ENCODE results near the gene TRPM3.

TRPM3 gene

DNA sequence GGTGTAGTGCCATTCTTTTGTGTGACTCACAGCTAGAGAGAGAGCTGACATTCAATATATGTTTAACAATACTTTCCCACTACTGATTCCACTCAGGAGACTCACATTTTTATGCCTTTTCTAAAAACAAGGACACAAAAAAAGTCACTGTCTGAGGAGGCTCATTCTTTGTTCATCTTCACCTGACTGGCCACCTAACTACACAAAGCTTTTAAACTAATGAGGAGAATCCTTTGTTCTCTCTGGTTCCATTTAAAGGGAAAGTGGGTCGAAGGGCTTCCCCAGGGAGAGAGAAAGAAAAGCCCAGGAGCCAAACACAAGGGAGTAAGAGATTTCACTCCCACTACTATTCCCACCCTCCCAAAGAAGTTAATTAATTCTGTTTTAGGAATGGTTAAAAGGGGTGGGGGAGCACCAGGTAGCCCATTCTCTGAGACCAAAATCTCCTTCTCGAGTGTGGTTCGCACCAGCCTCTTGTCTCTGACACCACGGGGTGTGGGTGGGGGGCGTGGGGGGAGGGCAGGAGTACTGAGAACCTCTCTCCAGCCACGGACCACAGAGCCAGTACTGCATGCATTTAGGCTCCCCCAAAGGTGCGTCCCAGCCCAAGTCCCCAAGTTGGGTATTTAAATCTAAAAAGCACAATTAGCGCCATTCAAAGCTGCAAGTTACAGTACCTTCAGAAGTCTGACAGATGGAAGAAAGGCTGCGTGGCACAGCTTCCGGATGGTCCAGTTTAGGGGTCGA, 747 bp downstream of the TRPM3 start:
- Histone ChIP-seq H3K27me3 (replicated peaks; ENCODE audit: insufficient read depth, low read length) (no peaks in the 10 kb centered on the region), H3K4me1 (ENCODE audit: low read length) (no peaks in the 10 kb centered on the region), H3F3A (ENCODE audit: insufficient read depth, low read length) (no peaks in the 10 kb centered on the region), H2AFZ (ENCODE audit: low read length) (no peak overlapping the region), H3K9me2 (replicated peaks; ENCODE audit: insufficient read depth, low read length) (no peaks in the 10 kb centered on the region), H3K9me3 (replicated peaks; ENCODE audit: insufficient read depth, low read length) (no peaks in the 10 kb centered on the region), H3K36me3 (replicated peaks; ENCODE audit: insufficient read depth, low read length) (no peaks in the 10 kb centered on the region), H3K9ac (ENCODE audit: low read length) (no peak overlapping the region), H3K27ac (ENCODE audit: low read length) (no peak overlapping the region), H3K79me2 (ENCODE audit: low read length) (no peaks in the 10 kb centered on the region), H3K4me2 (ENCODE audit: low read depth, low read length) (no peak overlapping the region), H4K20me1 (ENCODE audit: insufficient read depth, low read length) (no peaks in the 10 kb centered on the region), H3K4me3 (ENCODE audit: low read length) (no peak overlapping the region)
- TF ChIP-seq EZH2 (optimal IDR thresholded peaks at IDR 0.05; ENCODE audit: low read depth, low read length): no peak
- TF ChIP-seq CTCF (IDR thresholded peaks at IDR 0.05; ENCODE audit: low read length): no peak
- TF ChIP-seq EZH2phosphoT487 (IDR thresholded peaks at IDR 0.05; ENCODE audit: low read length): no peak
- DNase-seq: no peak

DNA sequence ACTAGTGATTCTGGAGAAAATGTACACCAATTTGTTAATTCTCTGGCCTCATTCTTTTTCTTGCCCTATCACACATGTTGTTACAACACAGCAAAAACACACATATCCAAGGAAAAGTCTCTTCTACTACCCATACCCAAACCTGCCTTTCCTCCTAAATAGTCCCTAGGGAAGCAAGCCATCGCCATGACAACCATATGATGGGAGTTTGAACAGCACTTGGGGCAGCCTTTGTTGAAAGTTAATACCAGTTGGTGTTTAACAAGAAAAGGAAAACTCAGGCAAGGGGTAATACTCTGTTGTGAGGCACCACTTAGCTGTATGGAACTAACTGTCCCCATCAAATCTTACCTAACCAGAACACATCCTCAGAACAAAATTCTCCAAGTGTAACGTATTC, 1.7 kb downstream of the TRPM3 start:
- H3K9ac ChIP-seq (ENCODE audit: low read length): no peak overlapping the region
- TF ChIP-seq EZH2 (optimal IDR thresholded peaks at IDR 0.05; ENCODE audit: low read depth, low read length) (no peak), EZH2phosphoT487 (IDR thresholded peaks at IDR 0.05; ENCODE audit: low read length) (no peak), CTCF (IDR thresholded peaks at IDR 0.05; ENCODE audit: low read length) (no peak)
- H3K36me3 ChIP-seq (replicated peaks; ENCODE audit: insufficient read depth, low read length): no peaks in the 10 kb centered on the region
- no peaks in the 10 kb centered on the region for H3K9me2 ChIP-seq (replicated peaks; ENCODE audit: insufficient read depth, low read length)
- no peaks in the 10 kb centered on the region for H3F3A ChIP-seq (ENCODE audit: insufficient read depth, low read length)
- no peaks in the 10 kb centered on the region for H3K27me3 ChIP-seq (replicated peaks; ENCODE audit: insufficient read depth, low read length)
- no peaks in the 10 kb centered on the region for H3K9me3 ChIP-seq (replicated peaks; ENCODE audit: insufficient read depth, low read length)
- H3K79me2 ChIP-seq (ENCODE audit: low read length): no peaks in the 10 kb centered on the region
- no peak overlapping the region for H3K4me2 ChIP-seq (ENCODE audit: low read depth, low read length)
- no peak overlapping the region for H3K27ac ChIP-seq (ENCODE audit: low read length)
- no peak overlapping the region for H2AFZ ChIP-seq (ENCODE audit: low read length)
- no peak for DNase-seq
- H4K20me1 ChIP-seq (ENCODE audit: insufficient read depth, low read length): no peaks in the 10 kb centered on the region
- no peaks in the 10 kb centered on the region for H3K4me1 ChIP-seq (ENCODE audit: low read length)
- no peak overlapping the region for H3K4me3 ChIP-seq (ENCODE audit: low read length)

DNA sequence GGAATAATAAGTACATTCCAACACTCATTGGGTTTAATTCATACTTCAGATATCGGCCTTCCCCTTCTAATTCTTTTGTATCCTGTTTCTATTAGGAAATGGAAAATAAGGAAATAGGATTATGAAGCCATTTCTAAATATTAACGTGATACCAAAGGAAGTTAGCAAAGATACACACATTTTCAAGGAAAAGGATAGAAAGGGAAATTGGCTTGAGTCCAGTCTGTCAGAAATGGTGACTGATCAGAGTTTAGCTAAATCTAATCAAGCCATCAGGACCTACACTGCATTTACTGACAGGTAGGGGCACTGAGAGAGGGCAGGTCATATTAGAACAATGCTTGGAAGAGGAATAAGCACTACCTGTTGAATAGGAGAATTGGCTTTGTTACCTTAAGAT, 3.1 kb downstream of the TRPM3 start:
- Histone ChIP-seq H3K36me3 (replicated peaks; ENCODE audit: insufficient read depth, low read length) (no peaks in the 10 kb centered on the region), H3K27ac (ENCODE audit: low read length) (no peak overlapping the region), H3K9me2 (replicated peaks; ENCODE audit: insufficient read depth, low read length) (no peaks in the 10 kb centered on the region), H3K4me2 (ENCODE audit: low read depth, low read length) (no peak overlapping the region), H3K27me3 (replicated peaks; ENCODE audit: insufficient read depth, low read length) (no peaks in the 10 kb centered on the region), H3F3A (ENCODE audit: insufficient read depth, low read length) (no peaks in the 10 kb centered on the region), H2AFZ (ENCODE audit: low read length) (no peak overlapping the region), H3K4me3 (ENCODE audit: low read length) (no peak overlapping the region), H3K4me1 (ENCODE audit: low read length) (no peaks in the 10 kb centered on the region), H3K79me2 (ENCODE audit: low read length) (no peaks in the 10 kb centered on the region), H3K9me3 (replicated peaks; ENCODE audit: insufficient read depth, low read length) (no peaks in the 10 kb centered on the region), H3K9ac (ENCODE audit: low read length) (no peak overlapping the region), H4K20me1 (ENCODE audit: insufficient read depth, low read length) (no peaks in the 10 kb centered on the region)
- TF ChIP-seq CTCF (IDR thresholded peaks at IDR 0.05; ENCODE audit: low read length) (no peak), EZH2phosphoT487 (IDR thresholded peaks at IDR 0.05; ENCODE audit: low read length) (no peak), EZH2 (optimal IDR thresholded peaks at IDR 0.05; ENCODE audit: low read depth, low read length) (no peak)
- DNase-seq: no peak
